HG03354 (cell line): Measurements from ENCODE around the gene HAS3.
"Not testable (repeated sequence)": the region's sequence is repeated elsewhere in the genome, so short reads cannot be mapped to it uniquely, and the experiment has no call there.

ENCODE experiments used
- ATAC-seq: cut with Tn5 transposase; IDR thresholded peaks from one replicate; pipeline ENCODE4 v1.9.1; 2021; ENCODE audit warnings: mild to moderate bottlenecking; ENCODE audit not compliant: unreplicated experiment, poor library complexity, severe bottlenecking

Gene HAS3

DNA sequence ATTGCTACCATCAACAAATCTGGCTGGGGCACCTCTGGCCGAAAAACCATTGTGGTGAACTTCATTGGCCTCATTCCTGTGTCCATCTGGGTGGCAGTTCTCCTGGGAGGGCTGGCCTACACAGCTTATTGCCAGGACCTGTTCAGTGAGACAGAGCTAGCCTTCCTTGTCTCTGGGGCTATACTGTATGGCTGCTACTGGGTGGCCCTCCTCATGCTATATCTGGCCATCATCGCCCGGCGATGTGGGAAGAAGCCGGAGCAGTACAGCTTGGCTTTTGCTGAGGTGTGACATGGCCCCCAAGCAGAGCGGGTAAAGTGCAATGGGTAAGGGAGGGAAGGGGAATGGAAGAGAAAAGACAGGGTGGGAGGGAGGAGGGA, 9.5 kb downstream of the HAS3 start:
- ATAC-seq, result no peak

GRCh38 chr16:69115361-69115760, 9.9 kb downstream of the HAS3 start:
- no peak for ATAC-seq

- no peak for ATAC-seq
Observed at GRCh38 chr16:69115837-69116236, 10.4 kb downstream of the HAS3 start.

DNA sequence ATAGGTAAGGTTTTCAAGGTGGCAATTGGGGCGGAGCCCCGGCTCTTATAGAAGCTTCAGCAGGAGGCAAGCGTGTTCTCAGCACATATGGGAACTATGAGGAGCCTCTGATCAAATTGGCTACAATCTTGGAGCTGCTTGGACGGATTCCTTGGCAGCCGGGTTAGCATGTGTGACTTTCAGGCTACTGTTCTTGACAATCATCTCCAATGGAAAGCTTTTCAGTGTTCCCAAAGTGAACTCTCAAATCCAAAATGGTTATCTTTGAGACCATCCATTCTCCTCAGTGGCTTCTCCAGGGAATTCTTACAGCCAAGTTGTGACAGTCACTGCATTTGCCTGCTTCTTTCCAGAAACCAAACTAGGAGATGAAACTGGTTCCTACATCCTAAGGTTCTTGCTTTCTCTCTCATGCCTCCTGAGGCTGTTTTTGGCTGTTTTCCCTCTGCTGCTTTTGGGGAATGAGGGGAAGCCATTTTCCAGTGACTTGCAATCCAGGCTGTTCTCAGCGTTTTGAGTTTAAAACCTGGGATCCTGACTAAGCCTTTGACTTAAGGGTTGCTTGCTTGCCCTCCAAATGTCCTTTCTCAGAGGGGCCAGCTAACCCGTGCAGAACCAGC, 10.9 kb downstream of the HAS3 start:
- no peak for ATAC-seq

- ATAC-seq, result no peak
Observed at GRCh38 chr16:69116906-69117305, 11.5 kb downstream of the HAS3 start.

DNA sequence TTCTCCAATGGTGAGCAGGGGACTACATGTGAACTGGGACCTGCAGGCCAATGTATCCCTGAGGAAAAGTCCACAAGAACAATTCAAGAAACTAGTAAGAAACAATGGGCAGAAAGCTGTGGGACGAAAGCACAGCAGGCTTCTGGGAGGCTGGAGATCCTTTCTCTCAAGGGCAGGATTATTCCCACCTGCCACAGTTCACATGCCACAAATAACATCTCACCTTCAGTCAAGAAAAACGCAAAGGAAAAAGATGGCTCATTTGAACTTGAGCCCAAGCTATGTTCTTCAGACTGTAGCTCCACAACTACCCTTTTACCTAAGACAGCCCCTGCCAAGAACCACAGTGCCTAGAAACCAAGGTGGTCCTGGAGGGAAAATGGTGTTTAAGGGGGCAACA, 13.0 kb downstream of the HAS3 start:
- no peak for ATAC-seq

- no peak for ATAC-seq
Observed at GRCh38 chr16:69118994-69119393, 13.5 kb downstream of the HAS3 start.

DNA sequence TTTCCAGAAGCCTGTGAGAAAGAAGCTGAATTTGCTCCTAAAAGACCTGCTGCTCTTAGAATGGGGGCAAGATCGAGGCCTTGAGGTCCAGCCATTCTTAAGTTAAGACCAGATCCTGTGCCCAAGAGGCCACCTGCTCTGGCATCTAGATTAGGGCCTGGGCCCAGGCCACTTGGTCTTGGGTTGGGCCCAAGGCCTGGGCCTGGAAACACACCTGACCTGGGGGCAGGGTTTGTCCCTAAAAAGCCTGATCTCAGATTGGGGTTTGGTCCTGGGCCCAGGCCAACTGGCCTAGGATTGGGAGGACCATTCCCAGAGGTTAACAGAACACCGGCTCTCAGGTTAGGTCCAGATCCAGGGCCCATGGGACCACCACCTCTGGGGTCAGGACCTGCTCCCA, 14.1 kb downstream of the HAS3 start:
- ATAC-seq, result no peak

GRCh38 chr16:69120096-69120664, 14.7 kb downstream of the HAS3 start:
- ATAC-seq, result no peak

- ATAC-seq, result no peak
Observed at GRCh38 chr16:69123910-69124309, 18.5 kb downstream of the HAS3 start.

DNA sequence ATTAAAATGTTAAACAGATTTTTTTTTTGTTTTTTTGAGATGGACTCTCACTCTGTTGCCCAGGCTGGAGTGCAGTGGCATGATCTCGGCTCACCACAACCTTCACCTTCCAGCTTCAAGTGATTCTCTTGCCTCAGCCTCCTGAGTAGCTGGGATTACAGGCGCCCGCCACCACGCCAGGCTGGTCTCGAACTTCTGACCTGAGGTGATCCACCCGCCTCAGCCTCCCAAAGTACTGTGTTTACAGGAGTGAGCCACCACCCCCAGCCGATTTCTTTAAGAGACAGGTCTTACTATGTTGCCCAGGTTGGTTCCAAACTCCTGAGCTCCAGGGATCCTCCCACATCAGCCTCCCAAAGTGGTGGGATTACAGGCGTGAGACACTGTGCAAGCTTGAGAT, 19.0 kb downstream of the HAS3 start:
- not testable (repeated sequence) for ATAC-seq

DNA sequence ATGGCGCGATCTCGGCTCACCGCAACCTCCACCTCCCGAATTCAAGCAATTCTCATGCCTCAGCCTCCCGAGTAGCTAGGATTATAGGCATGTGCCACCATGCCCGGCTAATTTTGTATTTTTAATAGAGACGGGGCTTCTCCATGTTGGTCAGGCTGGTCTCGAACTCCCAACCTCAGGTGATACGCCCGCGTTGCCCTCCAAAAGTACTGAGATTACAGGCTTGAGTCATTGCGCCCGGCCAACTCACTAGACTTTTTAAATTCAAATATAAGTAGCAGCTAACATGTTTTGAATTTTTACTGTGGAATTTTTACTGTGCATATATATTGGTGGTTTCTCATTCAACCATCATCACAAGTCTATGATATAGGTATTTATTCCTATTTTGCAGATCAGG, 19.5 kb downstream of the HAS3 start:
- not testable (repeated sequence) for ATAC-seq

GRCh38 chr16:69126221-69126620, 20.8 kb downstream of the HAS3 start:
- ATAC-seq, result no peak

DNA sequence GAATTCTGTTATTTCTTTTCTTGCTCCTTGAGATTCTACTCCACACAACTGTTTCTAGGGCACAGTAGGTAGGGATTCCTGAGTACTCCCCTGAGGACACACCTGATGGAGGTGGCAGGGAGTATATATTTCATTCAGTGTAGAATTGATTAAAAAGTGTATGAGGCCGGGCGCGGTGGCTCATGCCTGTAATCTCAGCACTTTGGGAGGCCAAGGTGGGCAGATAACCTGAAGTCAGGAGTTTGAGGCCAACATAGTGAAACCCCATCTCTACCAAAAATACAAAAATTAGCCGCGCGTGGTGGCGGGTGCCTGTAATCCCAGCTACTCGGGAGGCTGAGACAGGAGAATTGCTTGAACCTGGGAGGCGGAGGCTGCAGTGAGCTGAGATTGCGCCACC, 21.3 kb downstream of the HAS3 start:
- ATAC-seq, result not testable (repeated sequence)

DNA sequence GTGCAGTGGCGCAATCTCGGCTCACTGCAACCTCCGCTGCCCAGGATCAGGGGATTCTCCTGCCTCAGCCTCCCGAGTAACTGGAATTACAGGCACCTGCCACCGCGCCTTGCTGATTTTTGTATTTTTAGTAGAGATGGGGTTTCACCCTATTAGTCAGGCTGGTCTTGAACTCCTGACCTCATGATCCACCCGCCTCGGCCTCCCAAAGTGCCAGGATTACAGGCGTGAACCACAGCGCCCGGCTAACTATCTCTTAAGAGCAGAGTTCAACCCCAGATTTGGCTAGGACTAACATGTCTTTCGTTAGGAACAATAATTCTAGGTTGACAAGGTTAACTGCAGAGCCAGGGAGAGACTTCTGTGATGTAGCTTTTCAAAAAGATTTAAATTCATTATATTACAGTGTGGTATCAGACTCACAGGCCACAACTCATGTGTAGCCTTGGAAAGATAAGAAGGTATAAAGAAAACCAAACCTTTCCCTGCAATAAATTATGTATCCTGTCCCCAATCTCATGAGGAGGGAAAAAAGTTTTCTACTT, 22.6 kb downstream of the HAS3 start:
- ATAC-seq, result no peak

DNA sequence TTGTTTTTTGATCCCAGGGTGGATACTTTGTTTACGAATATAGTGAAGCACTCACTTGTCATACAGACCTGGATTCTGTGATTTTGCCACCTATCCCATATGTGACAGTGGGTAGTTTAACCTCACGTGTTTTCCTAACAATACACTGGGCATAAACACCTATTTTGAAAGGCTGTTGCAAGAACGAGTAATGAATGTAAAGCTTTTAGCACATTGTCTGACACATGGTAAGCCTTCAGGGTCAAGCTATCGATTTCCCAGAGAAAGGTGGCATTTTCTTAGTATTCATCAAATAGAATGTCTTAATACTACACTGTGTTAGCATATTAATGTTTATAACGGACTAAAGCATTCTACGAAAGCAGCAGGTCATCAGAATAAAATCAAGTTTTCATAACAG, 25.0 kb downstream of the HAS3 start:
- no peak for ATAC-seq

DNA sequence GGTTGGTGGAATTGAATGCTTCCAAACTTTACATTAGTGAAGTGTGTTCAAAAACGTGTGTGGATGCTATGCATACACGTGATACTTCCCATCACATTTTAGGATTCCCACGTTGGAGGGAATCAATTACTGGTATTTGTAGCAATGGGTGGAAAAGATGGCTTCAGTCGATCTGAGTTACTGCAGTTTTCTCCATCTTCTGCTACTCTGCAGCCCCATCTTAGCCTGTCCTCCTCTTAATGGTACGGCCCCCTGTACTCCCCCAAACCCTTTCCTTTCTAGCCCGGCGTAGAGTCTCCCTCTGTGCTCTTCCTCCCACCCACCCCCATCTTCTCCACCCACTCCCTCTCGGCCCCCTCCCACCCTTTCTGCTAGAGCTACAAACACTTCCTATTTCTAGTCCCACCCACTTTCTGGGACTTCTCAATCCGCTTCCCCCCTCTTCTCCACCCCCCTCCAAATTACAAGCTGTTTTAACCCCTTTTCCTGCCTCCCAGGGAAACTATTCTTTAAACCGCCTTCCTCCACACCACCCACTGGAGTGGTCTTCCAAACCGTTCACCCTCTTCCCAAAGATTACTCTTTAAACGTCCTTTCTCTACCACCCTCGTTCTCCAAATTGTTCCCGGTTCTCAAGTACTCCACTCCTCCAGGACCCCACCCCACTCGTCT, 25.9 kb downstream of the HAS3 start:
- ATAC-seq, result no peak

GRCh38 chr16:69131839-69132423, 26.5 kb downstream of the HAS3 start:
- peak; percentile 36 for ATAC-seq

DNA sequence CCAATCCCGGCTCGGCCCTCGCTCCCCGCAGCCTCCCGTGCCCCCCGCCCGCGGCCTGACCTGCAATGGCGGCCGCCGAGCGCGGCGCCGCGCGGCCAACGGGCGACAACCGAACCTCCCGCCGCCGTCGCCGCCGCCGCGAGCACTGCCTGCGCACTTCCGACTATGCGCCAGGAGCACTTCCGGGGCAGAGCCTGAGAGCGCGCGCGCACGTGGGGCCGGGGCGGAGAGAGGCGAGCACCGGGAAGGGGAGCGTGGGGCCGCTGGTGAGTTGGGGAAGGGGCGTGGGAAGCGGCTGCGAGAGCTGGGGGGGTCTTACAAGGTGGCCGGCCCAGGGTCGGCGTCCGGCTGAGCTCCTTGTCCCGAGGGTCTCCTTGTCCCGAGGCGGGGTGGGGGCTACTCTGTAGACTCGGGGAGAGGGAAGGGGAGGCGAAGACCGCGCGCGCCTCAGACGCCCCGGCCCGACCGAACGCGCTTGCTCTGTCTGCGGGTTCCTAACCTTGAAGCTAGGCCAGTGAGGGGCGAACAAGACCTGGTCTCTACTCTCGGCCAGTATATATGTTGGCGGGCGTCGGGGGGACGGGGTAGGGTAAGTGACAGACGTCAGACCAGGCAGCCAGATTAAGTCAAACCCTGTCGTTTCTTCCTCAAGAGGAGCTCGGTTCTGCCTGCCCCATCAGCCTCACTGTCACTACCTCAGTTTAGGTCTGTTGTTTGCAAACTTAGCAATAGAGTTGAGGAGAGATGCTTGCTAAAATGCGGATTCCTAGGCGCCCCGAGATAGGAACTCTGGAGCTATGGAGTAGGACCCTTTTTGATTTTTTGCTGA, 27.2 kb downstream of the HAS3 start, which contains the start of the genes CHTF8 and UTP4:
TSS of gene CHTF8 (minus strand) at position 165 of the 829 bp plus-strand sequence. CDS start 11,130 bp downstream, outside the sequence.
TSS of gene UTP4 (plus strand) at position 226 of the 829 bp plus-strand sequence. CDS start 811 bp downstream, outside the sequence.
- peak; percentile 87 for ATAC-seq
